OCI-LY7 (cell line): ENCODE measurements around the gene GULP1. TPM values are rescaled to one million over a fixed set of nuclear protein-coding genes. Genes with fewer than 3 reads are reported as not detected.

ENCODE experiments used
- BruUV-seq: library from RNA; stranded (reverse); fragments of 400-500 nt; replicated peaks from 2 replicates; lab custom pipeline; 2021; lab: Mats Ljungman, UMichigan
- CTCF ChIA-PET: fragments of 300-600 bp; sonication (Branson Sonifier 250); formaldehyde crosslinking; loops from one replicate; lab custom pipeline; 2022; ENCODE audit warnings: antibody characterized with exemption; ENCODE audit not compliant: unreplicated experiment; lab: Charles Lee
- POLR2A ChIA-PET: fragments of 300-600 bp; sonication (Branson Sonifier 250); formaldehyde crosslinking; loops from one replicate; lab custom pipeline; 2022; ENCODE audit warnings: antibody characterized with exemption; lab: Charles Lee
- DNase-seq: peaks from one replicate; pipeline ENCODE4 v3.0.0-alpha.2; 2015; ENCODE audit warnings: low spot score
- H2AFZ ChIP-seq: fragments of 200-600 bp; sonication (generic), shearing (Covaris generic); 2 replicates; pipeline ENCODE4 v1.6.1; 2014; ENCODE audit warnings: mild to moderate bottlenecking, antibody characterized with exemption, low read length, moderate library complexity
- H3K27ac ChIP-seq: fragments of 200-600 bp; sonication (generic); 2 replicates; pipeline ENCODE4 v1.5.1; 2014; ENCODE audit warnings: mixed run types, low read depth, mild to moderate bottlenecking, moderate library complexity, low read length, inconsistent platforms; ENCODE audit not compliant: poor library complexity, severe bottlenecking
- H3K36me3 ChIP-seq: fragments of 200-600 bp; sonication (generic); 2 replicates; pipeline ENCODE4 v1.6.1; 2014; ENCODE audit warnings: mild to moderate bottlenecking, antibody characterized with exemption, low read length, moderate library complexity, mixed read lengths; ENCODE audit not compliant: insufficient read depth
- H3K4me1 ChIP-seq: fragments of 200-600 bp; sonication (generic); 2 replicates; pipeline ENCODE4 v1.5.1; 2014; ENCODE audit warnings: mild to moderate bottlenecking, low read length; ENCODE audit not compliant: insufficient read depth, poor library complexity, severe bottlenecking
- H3K4me2 ChIP-seq: fragments of 200-600 bp; sonication (generic); 2 replicates; pipeline ENCODE4 v1.6.1; 2014; ENCODE audit warnings: mild to moderate bottlenecking, low read length
- H3K4me3 ChIP-seq: fragments of 200-600 bp; sonication (generic); 2 replicates; pipeline ENCODE4 v1.5.1; 2014; ENCODE audit warnings: mild to moderate bottlenecking, low read depth, low read length; ENCODE audit not compliant: poor library complexity, severe bottlenecking
- H3K79me2 ChIP-seq: fragments of 200-600 bp; sonication (generic); 2 replicates; pipeline ENCODE4 v1.6.1; 2016; ENCODE audit warnings: low read depth, mild to moderate bottlenecking, low read length, moderate library complexity, mixed read lengths; ENCODE audit not compliant: insufficient read depth
- H3K9me2 ChIP-seq: fragments of 200-600 bp; sonication (generic); 2 replicates; pipeline ENCODE4 v1.6.1; 2016; ENCODE audit warnings: mild to moderate bottlenecking, low read length, mixed read lengths; ENCODE audit not compliant: insufficient read depth
- H3K9me3 ChIP-seq: fragments of 200-600 bp; sonication (generic); 2 replicates; pipeline ENCODE4 v1.6.1; 2014; ENCODE audit warnings: mild to moderate bottlenecking, mixed run types, low read length, mixed read lengths
- H4K20me1 ChIP-seq: fragments of 200-600 bp; sonication (generic); 2 replicates; pipeline ENCODE4 v1.6.1; 2014; ENCODE audit warnings: mild to moderate bottlenecking, antibody characterized with exemption, low read length, moderate library complexity, mixed read lengths; ENCODE audit not compliant: insufficient read depth
- EZH2phosphoT487 ChIP-seq: fragments of 200-600 bp; sonication (generic); IDR thresholded peaks from 2 replicates; pipeline ENCODE4 v1.6.1; 2018; ENCODE audit warnings: low read depth, borderline replicate concordance, mild to moderate bottlenecking, mixed run types, antibody characterized with exemption, low read length, moderate library complexity, mixed read lengths
- intact Hi-C: fragments of 100-400 bp; cut with micrococcal nuclease; formaldehyde crosslinking; loops from one replicate; pipeline ENCODE4 v1.10.0; 2022; ENCODE audit not compliant: unreplicated experiment
- total RNA-seq, 2 experiments: library from RNA; depleted of rRNA in 1 of 2; stranded (reverse); fragments of >200 nt in 1 of 2; shearing (Covaris generic) in 1 of 2; gene quantifications; 2 replicates each; pipeline ENCODE4 v1.2.3, GENCODE V29; 2014 to 2022
- TF ChIP-seq, protein P1 (sequence below): fragments of 200-600 bp; sonication (generic); conservative IDR thresholded peaks from 2 replicates; pipeline ENCODE4 v1.5.1; 2014; ENCODE audit warnings: mild to moderate bottlenecking, antibody characterized with exemption, low read length, moderate library complexity, mixed read lengths

Gene GULP1
- total RNA-seq, 2 experiments from 2014 or later = not detected

DNA sequence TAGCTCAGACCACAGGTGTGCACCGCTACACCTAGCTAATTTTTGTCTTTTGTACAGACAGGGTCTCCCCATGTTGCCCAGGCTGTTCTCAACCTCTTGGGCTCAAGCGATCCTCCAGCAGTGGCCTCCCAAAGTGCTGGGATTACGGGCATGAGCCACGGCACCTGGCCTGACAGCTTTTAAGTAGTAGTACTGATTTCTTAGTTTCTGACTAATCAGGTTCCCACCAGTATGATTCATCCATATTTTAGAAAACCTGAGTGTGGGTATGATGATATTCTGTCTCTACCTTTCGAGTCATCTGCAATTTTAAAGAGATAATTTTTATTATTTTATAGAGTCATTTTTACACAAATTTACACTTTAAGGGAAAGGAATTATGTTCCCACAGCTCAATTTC is 46.4 kb upstream of the GULP1 start:
- Histone ChIP-seq H3K4me2 (no peak overlapping the region), H3K36me3 (no peaks in the 10 kb centered on the region), H4K20me1 (no peaks in the 10 kb centered on the region), H3K9me2 (no peaks in the 10 kb centered on the region), H3K27ac (no peak overlapping the region), H2AFZ (no peak overlapping the region), H3K79me2 (no peaks in the 10 kb centered on the region), H3K4me1 (no peaks in the 10 kb centered on the region), H3K4me3 (no peak overlapping the region), H3K9me3 (no peaks in the 10 kb centered on the region)
- no TSS peak for BruUV-seq
- POLR2A ChIA-PET = no interaction called here
- DNase-seq = no peak
- intact Hi-C loops = no loop called here
- no peak for TF ChIP-seq EZH2phosphoT487
- TF ChIP-seq, protein P1, sequence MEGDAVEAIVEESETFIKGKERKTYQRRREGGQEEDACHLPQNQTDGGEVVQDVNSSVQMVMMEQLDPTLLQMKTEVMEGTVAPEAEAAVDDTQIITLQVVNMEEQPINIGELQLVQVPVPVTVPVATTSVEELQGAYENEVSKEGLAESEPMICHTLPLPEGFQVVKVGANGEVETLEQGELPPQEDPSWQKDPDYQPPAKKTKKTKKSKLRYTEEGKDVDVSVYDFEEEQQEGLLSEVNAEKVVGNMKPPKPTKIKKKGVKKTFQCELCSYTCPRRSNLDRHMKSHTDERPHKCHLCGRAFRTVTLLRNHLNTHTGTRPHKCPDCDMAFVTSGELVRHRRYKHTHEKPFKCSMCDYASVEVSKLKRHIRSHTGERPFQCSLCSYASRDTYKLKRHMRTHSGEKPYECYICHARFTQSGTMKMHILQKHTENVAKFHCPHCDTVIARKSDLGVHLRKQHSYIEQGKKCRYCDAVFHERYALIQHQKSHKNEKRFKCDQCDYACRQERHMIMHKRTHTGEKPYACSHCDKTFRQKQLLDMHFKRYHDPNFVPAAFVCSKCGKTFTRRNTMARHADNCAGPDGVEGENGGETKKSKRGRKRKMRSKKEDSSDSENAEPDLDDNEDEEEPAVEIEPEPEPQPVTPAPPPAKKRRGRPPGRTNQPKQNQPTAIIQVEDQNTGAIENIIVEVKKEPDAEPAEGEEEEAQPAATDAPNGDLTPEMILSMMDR = no peak
- CTCF ChIA-PET = no interaction called here

DNA sequence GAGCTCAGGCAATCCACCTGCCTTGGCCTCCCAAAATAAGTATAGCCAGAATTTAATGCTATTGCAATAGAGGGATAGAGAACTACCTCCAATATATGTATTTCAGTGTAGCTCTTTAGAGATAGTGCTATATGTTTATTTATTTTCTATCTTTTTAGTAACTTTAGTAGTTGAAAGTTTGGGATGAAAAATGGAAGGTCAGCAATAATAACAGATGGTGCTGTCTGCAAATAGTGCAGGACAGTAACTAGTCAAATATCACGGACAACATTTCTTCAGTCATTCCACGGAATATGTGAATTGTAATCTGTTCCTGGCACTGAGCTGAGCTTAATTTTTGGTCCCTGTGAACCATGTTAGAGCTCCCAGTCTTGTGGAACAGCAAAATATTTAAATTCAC is 43.2 kb upstream of the GULP1 start:
- ChIA-PET POLR2A (no interaction called here), CTCF (no interaction called here)
- intact Hi-C loops = no loop called here

DNA sequence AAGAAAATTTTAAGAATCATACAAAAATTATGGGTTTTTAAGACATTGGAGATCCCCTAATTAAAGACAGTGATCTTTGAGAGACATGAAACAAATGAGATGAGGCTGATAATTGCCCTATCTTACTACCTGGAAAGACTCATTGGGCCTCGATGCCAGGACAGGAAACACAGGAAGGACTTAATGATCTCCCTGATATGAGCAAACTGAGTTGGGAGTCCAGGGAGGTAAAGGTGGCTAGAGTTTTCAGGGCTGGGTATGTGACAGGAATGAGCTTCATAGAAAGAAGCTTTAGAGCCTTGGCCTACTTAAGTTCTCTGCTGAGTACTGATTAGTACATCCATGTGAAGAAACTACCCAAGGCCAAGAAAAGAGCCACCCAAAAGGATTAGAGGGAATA is 40.6 kb upstream of the GULP1 start:
- no peaks in the 10 kb centered on the region for H3K79me2 ChIP-seq
- no peak overlapping the region for H2AFZ ChIP-seq
- H3K4me3 ChIP-seq = no peak overlapping the region
- ChIA-PET CTCF (no interaction called here), POLR2A (no interaction called here)
- H4K20me1 ChIP-seq = no peaks in the 10 kb centered on the region
- no peak overlapping the region for H3K27ac ChIP-seq
- H3K4me1 ChIP-seq = no peaks in the 10 kb centered on the region
- H3K36me3 ChIP-seq = no peaks in the 10 kb centered on the region
- no peaks in the 10 kb centered on the region for H3K9me3 ChIP-seq
- no peak for DNase-seq
- intact Hi-C loops = no loop called here
- H3K9me2 ChIP-seq = no peaks in the 10 kb centered on the region
- TF ChIP-seq, protein P1 = no peak
- no peak for TF ChIP-seq EZH2phosphoT487
- BruUV-seq = no TSS peak
- no peak overlapping the region for H3K4me2 ChIP-seq

More for the DNA sequence above, 43.2 kb upstream of the GULP1 start:
- H3K9me2 ChIP-seq = no peaks in the 10 kb centered on the region
- TF ChIP-seq, protein P1 = no peak
- TF ChIP-seq EZH2phosphoT487 = no peak
- no peak for DNase-seq
- H2AFZ ChIP-seq = no peak overlapping the region
- no peak overlapping the region for H3K4me3 ChIP-seq
- H3K36me3 ChIP-seq = no peaks in the 10 kb centered on the region
- no peaks in the 10 kb centered on the region for H3K4me1 ChIP-seq
- no peaks in the 10 kb centered on the region for H3K79me2 ChIP-seq
- no peak overlapping the region for H3K4me2 ChIP-seq
- BruUV-seq = no TSS peak
- H3K9me3 ChIP-seq = no peaks in the 10 kb centered on the region
- H4K20me1 ChIP-seq = no peaks in the 10 kb centered on the region
- H3K27ac ChIP-seq = no peak overlapping the region
